ENCODE results near the gene TESMIN. TPM values are rescaled to one million over a fixed set of nuclear protein-coding genes. Genes with fewer than 3 reads are reported as not detected.

TESMIN gene
- total RNA-seq, 1 donor from 2014 or later, result 8.1 TPM

DNA sequence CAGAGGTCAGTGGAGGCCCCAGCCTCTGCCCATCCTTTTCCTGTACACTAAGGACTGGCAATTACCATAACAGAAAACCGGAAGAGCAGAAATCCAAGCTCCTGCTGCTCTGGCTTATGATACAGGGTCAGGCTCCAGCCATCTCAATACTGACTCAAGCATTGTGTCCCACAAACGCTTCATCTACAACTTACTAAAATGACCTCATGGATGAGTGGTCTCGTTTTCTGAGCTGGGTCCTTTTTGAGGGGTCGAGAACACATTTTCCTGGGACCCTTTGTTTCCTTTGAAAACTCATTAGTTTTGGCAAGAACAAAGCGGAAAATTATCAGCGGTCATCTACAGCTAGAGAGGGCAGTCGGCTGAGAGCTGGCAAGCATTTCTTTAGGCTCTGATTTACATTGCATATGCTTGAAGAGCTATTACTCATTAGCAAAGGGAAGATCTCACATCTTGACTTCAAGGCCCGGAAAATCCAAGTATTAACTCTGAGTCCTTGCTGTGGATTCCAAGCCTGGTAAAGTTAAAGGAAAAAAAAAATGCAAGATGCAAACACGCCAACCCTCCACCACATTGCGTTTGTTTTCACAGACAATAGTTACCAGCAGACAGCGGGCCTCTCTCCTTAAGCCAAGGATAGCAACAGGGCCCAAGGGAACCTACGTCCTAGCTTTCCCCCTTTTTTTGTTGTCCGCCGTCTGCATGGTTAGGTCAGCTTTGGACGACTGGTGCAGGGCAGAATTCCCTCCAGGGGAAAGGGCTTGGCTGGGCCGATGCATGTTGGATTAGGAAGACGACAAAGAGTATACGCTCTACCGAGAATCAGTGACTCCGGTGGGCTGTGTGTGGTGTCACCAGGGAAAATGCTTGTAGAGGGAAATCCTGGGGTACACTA is 1.8 kb downstream of the TESMIN start:
- Histone ChIP-seq H3K4me3 (peak overlapping the region; percentile 65), H3K27me3 (peaks cover 16% of the 10 kb centered on the region), H3K27ac (no peak overlapping the region), H3K4me1 (peaks cover 16% of the 10 kb centered on the region), H4K20me1 (ENCODE audit: low read depth) (no peaks in the 10 kb centered on the region), H3K36me3 (no peaks in the 10 kb centered on the region), H3K9me3 (ENCODE audit: low read depth) (no peaks in the 10 kb centered on the region), H3K9ac (no peak overlapping the region), H2AFZ (replicated peaks) (peak overlapping the region; percentile 93), H3K79me2 (ENCODE audit: low read depth) (no peaks in the 10 kb centered on the region), H3K4me2 (peak overlapping the region; percentile 86), H3F3A (ENCODE audit: low read depth) (peaks cover 24% of the 10 kb centered on the region)
- peaks cover 6% of the 10 kb centered on the region for H3K36me3 Mint-ChIP-seq
- peak overlapping the region; percentile 77 for H3K4me3 Mint-ChIP-seq
- H3K27me3 Mint-ChIP-seq (ENCODE audit: insufficient read depth, low read depth), result peaks cover 17% of the 10 kb centered on the region
- H3K4me1 Mint-ChIP-seq, result peaks cover 29% of the 10 kb centered on the region
- peak overlapping the region; percentile 54 for H3K27ac Mint-ChIP-seq
- TF ChIP-seq, protein P1, sequence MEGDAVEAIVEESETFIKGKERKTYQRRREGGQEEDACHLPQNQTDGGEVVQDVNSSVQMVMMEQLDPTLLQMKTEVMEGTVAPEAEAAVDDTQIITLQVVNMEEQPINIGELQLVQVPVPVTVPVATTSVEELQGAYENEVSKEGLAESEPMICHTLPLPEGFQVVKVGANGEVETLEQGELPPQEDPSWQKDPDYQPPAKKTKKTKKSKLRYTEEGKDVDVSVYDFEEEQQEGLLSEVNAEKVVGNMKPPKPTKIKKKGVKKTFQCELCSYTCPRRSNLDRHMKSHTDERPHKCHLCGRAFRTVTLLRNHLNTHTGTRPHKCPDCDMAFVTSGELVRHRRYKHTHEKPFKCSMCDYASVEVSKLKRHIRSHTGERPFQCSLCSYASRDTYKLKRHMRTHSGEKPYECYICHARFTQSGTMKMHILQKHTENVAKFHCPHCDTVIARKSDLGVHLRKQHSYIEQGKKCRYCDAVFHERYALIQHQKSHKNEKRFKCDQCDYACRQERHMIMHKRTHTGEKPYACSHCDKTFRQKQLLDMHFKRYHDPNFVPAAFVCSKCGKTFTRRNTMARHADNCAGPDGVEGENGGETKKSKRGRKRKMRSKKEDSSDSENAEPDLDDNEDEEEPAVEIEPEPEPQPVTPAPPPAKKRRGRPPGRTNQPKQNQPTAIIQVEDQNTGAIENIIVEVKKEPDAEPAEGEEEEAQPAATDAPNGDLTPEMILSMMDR (IDR thresholded peaks at IDR 0.05), result no peak
- TF ChIP-seq EZH2 (IDR thresholded peaks at IDR 0.05) (peak; percentile 17), EZH2phosphoT487 (IDR thresholded peaks at IDR 0.05) (no peak)
- peak; percentile 56 for DNase-seq (ENCODE audit: low spot score)
- H3K9me3 Mint-ChIP-seq, result no peaks in the 10 kb centered on the region

DNA sequence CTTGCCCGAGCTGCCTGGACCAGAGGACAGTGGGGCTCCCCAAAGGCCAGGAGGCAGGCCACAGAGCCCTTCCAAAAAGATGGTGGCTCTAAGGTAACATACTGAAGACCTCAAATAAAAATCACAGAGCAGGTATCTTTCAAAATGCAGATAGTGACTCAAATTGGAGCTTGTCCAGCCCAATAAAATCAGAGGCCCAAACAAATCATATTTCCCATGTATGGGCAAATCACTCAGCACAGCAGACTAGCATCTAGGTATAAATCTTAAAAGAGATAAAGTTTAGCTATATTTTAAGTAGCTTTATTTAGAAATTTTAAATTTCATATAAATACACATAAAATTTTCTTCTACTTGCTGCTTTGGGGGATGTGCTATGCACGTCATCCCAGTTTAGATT is 3.3 kb downstream of the TESMIN start:
- Histone ChIP-seq H3K4me2 (no peak overlapping the region), H3K4me3 (no peak overlapping the region), H3K36me3 (no peaks in the 10 kb centered on the region), H3K79me2 (ENCODE audit: low read depth) (no peaks in the 10 kb centered on the region), H3K27me3 (peaks cover 16% of the 10 kb centered on the region), H3K4me1 (peaks cover 16% of the 10 kb centered on the region), H3K27ac (no peak overlapping the region), H3K9me3 (ENCODE audit: low read depth) (no peaks in the 10 kb centered on the region), H3F3A (ENCODE audit: low read depth) (peaks cover 24% of the 10 kb centered on the region), H3K9ac (no peak overlapping the region), H4K20me1 (ENCODE audit: low read depth) (no peaks in the 10 kb centered on the region), H2AFZ (replicated peaks) (no peak overlapping the region)
- no peak overlapping the region for H3K27ac Mint-ChIP-seq
- no peak for DNase-seq (ENCODE audit: low spot score)
- H3K9me3 Mint-ChIP-seq, result no peaks in the 10 kb centered on the region
- no peak for TF ChIP-seq EZH2phosphoT487 (IDR thresholded peaks at IDR 0.05)
- TF ChIP-seq EZH2 (IDR thresholded peaks at IDR 0.05), result no peak
- TF ChIP-seq, protein P1 (IDR thresholded peaks at IDR 0.05), result no peak
- no peak overlapping the region for H3K4me3 Mint-ChIP-seq
- H3K27me3 Mint-ChIP-seq (ENCODE audit: insufficient read depth, low read depth), result peaks cover 14% of the 10 kb centered on the region
- H3K36me3 Mint-ChIP-seq, result peaks cover 6% of the 10 kb centered on the region
- H3K4me1 Mint-ChIP-seq, result peaks cover 29% of the 10 kb centered on the region

GRCh38 chr11:68743539-68743938 is 7.8 kb downstream of the TESMIN start:
- no peak overlapping the region for H3K4me2 ChIP-seq
- H3K27ac ChIP-seq, result no peak overlapping the region
- peaks cover 5% of the 10 kb centered on the region for H3F3A ChIP-seq (ENCODE audit: low read depth)
- H3K79me2 ChIP-seq (ENCODE audit: low read depth), result no peaks in the 10 kb centered on the region
- Mint-ChIP-seq H3K4me1 (peaks cover 24% of the 10 kb centered on the region), H3K27me3 (ENCODE audit: insufficient read depth, low read depth) (peaks cover 10% of the 10 kb centered on the region), H3K4me3 (no peak overlapping the region), H3K9me3 (no peaks in the 10 kb centered on the region), H3K36me3 (peaks cover 6% of the 10 kb centered on the region), H3K27ac (no peak overlapping the region)
- no peaks in the 10 kb centered on the region for H3K9me3 ChIP-seq (ENCODE audit: low read depth)
- TF ChIP-seq EZH2phosphoT487 (IDR thresholded peaks at IDR 0.05) (no peak), EZH2 (IDR thresholded peaks at IDR 0.05) (no peak)
- TF ChIP-seq, protein P1 (IDR thresholded peaks at IDR 0.05), result no peak
- no peaks in the 10 kb centered on the region for H4K20me1 ChIP-seq (ENCODE audit: low read depth)
- H3K27me3 ChIP-seq, result no peaks in the 10 kb centered on the region
- no peak overlapping the region for H2AFZ ChIP-seq (replicated peaks)
- DNase-seq (ENCODE audit: low spot score), result no peak
- H3K9ac ChIP-seq, result no peak overlapping the region
- peaks cover 3% of the 10 kb centered on the region for H3K4me1 ChIP-seq
- no peak overlapping the region for H3K4me3 ChIP-seq
- H3K36me3 ChIP-seq, result no peaks in the 10 kb centered on the region
